T-helper 9 cell (primary cell): ENCODE results near the gene KIF26B.
"Not testable (repeated sequence)": the region's sequence is repeated elsewhere in the genome, so short reads cannot be mapped to it uniquely, and the experiment has no call there.

ENCODE experiments used
- DNase-seq: peaks from one replicate; pipeline ENCODE4 v3.0.0-alpha.2; 2020

KIF26B gene

GRCh38 chr1:245330951-245331350 is 176.2 kb downstream of the KIF26B start:
- no peak for DNase-seq

- no peak for DNase-seq
These were observed 177.3 kb downstream of the KIF26B start for GRCh38 chr1:245332085-245332484.

- DNase-seq: no peak
These were observed 177.7 kb downstream of the KIF26B start for GRCh38 chr1:245332513-245332912.

GRCh38 chr1:245334235-245334634 is 179.4 kb downstream of the KIF26B start:
- DNase-seq: no peak

GRCh38 chr1:245334827-245335490 is 180.2 kb downstream of the KIF26B start:
- no peak for DNase-seq

GRCh38 chr1:245335684-245336083 is 180.9 kb downstream of the KIF26B start:
- DNase-seq: not testable (repeated sequence)

GRCh38 chr1:245336149-245336983 is 181.6 kb downstream of the KIF26B start:
- DNase-seq: no peak

GRCh38 chr1:245336984-245337355 is 182.2 kb downstream of the KIF26B start:
- not testable (repeated sequence) for DNase-seq

GRCh38 chr1:245337829-245338484 is 183.2 kb downstream of the KIF26B start:
- DNase-seq: no peak

- no peak for DNase-seq
These were observed 183.7 kb downstream of the KIF26B start for GRCh38 chr1:245338485-245338877.

- DNase-seq: no peak
These were observed 187.0 kb downstream of the KIF26B start for GRCh38 chr1:245341743-245342142.

GRCh38 chr1:245345191-245345884 is 190.6 kb downstream of the KIF26B start:
- DNase-seq: no peak

GRCh38 chr1:245348626-245349025 is 193.8 kb downstream of the KIF26B start:
- DNase-seq: no peak

GRCh38 chr1:245353411-245353810 is 198.6 kb downstream of the KIF26B start:
- no peak for DNase-seq

GRCh38 chr1:245353915-245354775 is 199.4 kb downstream of the KIF26B start:
- no peak for DNase-seq

- not testable (repeated sequence) for DNase-seq
These were observed 201.3 kb downstream of the KIF26B start for GRCh38 chr1:245355851-245356630.

GRCh38 chr1:245356891-245357585 is 202.3 kb downstream of the KIF26B start:
- no peak for DNase-seq

- not testable (repeated sequence) for DNase-seq
These were observed 204.4 kb downstream of the KIF26B start for GRCh38 chr1:245359101-245359680.

GRCh38 chr1:245361065-245361464 is 206.3 kb downstream of the KIF26B start:
- DNase-seq: no peak

GRCh38 chr1:245361951-245362350 is 207.2 kb downstream of the KIF26B start:
- no peak for DNase-seq
